HG03159 (cell line): ENCODE measurements around the gene PCDHB10.
"Not testable (repeated sequence)": the region's sequence is repeated elsewhere in the genome, so short reads cannot be mapped to it uniquely, and the experiment has no call there.

Source experiments
- ATAC-seq: cut with Tn5 transposase; IDR thresholded peaks from one replicate; pipeline ENCODE4 v1.9.1; 2021; ENCODE audit warnings: mild to moderate bottlenecking, moderate library complexity; ENCODE audit not compliant: unreplicated experiment

The PCDHB10 gene

GRCh38 chr5:141192110-141192725 is at the start of gene PCDHB10:
Gene PCDHB10, plus strand, starts transcription at chr5:141192353. Its CDS starts 200 bp downstream, at chr5:141192553.
- ATAC-seq = no peak

GRCh38 chr5:141149812-141150211 is 42.3 kb upstream of the PCDHB10 start, which contains the start of gene PCDHB6:
Gene PCDHB6, plus strand, starts transcription at chr5:141150057. Its CDS starts 201 bp downstream, at chr5:141150258.
- ATAC-seq = no peak

GRCh38 chr5:141150224-141150992 is 41.7 kb upstream of the PCDHB10 start:
- no peak for ATAC-seq

GRCh38 chr5:141150993-141151325 is 41.2 kb upstream of the PCDHB10 start:
- ATAC-seq = no peak

GRCh38 chr5:141151632-141152031 is 40.5 kb upstream of the PCDHB10 start:
- not testable (repeated sequence) for ATAC-seq

- ATAC-seq = not testable (repeated sequence)
Measured at GRCh38 chr5:141152096-141152495, 40.1 kb upstream of the PCDHB10 start.

- ATAC-seq = no peak
Measured at GRCh38 chr5:141155540-141156374, 36.4 kb upstream of the PCDHB10 start.

- ATAC-seq = not testable (repeated sequence)
Measured at GRCh38 chr5:141157356-141157755, 34.8 kb upstream of the PCDHB10 start.

- not testable (repeated sequence) for ATAC-seq
Measured at GRCh38 chr5:141157901-141158300, 34.3 kb upstream of the PCDHB10 start.

- no peak for ATAC-seq
Measured at GRCh38 chr5:141172381-141173204, 19.6 kb upstream of the PCDHB10 start, which contains the start of gene PCDHB7. Gene PCDHB7, plus strand, starts transcription at chr5:141172644. Its CDS starts 192 bp downstream, at chr5:141172836.

- ATAC-seq = not testable (repeated sequence)
Measured at GRCh38 chr5:141174291-141175104, 17.7 kb upstream of the PCDHB10 start.

GRCh38 chr5:141175933-141176332 is 16.2 kb upstream of the PCDHB10 start:
- no peak for ATAC-seq

- ATAC-seq = not testable (repeated sequence)
Measured at GRCh38 chr5:141177577-141178191, 14.5 kb upstream of the PCDHB10 start, which contains the start of gene PCDHB8. Gene PCDHB8, plus strand, starts transcription at chr5:141177790. Its CDS starts 245 bp downstream, at chr5:141178035.

- not testable (repeated sequence) for ATAC-seq
Measured at GRCh38 chr5:141179371-141179770, 12.8 kb upstream of the PCDHB10 start.

GRCh38 chr5:141179876-141180275 is 12.3 kb upstream of the PCDHB10 start:
- ATAC-seq = not testable (repeated sequence)

- ATAC-seq = no peak
Measured at GRCh38 chr5:141180313-141180712, 11.8 kb upstream of the PCDHB10 start.

- ATAC-seq = no peak
Measured at GRCh38 chr5:141182248-141182647, 9.9 kb upstream of the PCDHB10 start, which contains the start of gene PCDHB16. Gene PCDHB16, plus strand, starts transcription at chr5:141182387. Its CDS starts 173 bp downstream, at chr5:141182560.

GRCh38 chr5:141184117-141184855 is 7.9 kb upstream of the PCDHB10 start:
- not testable (repeated sequence) for ATAC-seq
